Measurements from ENCODE around the gene CRLF2.
"Not testable (repeated sequence)": the region's sequence is repeated elsewhere in the genome, so short reads cannot be mapped to it uniquely, and the experiment has no call there.

DNA sequence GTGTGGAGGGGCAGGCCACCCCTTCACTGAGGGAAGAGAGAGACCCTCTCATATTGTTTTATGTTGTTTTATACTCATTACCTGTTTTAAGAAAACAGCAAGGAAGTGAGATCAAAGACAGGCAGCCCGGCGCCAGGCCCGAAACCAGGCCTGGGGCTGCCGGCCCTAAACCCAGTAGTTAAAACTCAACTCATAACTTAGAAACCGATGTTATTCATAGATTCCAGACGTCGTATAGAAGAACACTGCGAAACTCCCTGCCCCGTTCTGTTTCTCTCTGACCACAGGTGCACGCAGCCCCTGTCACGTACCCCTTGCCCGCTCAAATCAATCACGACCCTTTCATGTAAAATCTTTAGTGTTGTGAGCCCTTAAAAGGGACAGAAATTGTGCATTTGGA is 40.5 kb downstream of the CRLF2 start:
- TF ChIP-seq EP300 (IDR thresholded peaks at IDR 0.05; ENCODE audit: borderline replicate concordance in 1 of 2, control insufficient read depth in 1 of 2, low read depth in 2 of 2, low read length in 2 of 2) = peak in 1 of 2 experiments; percentile 28; a peak in 1 of 4 replicates
- TF ChIP-seq, protein P1, sequence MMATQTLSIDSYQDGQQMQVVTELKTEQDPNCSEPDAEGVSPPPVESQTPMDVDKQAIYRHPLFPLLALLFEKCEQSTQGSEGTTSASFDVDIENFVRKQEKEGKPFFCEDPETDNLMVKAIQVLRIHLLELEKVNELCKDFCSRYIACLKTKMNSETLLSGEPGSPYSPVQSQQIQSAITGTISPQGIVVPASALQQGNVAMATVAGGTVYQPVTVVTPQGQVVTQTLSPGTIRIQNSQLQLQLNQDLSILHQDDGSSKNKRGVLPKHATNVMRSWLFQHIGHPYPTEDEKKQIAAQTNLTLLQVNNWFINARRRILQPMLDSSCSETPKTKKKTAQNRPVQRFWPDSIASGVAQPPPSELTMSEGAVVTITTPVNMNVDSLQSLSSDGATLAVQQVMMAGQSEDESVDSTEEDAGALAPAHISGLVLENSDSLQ (IDR thresholded peaks at IDR 0.05) = not testable (repeated sequence)

Data from GM12878 (cell line).